GM23338 (cell line): ENCODE results near the gene PDF. TPM values are rescaled to one million over a fixed set of nuclear protein-coding genes. Genes with fewer than 3 reads are reported as not detected.

Experiments used
- ATAC-seq: fragments of 200-7000 bp; cut with Tn5 transposase; 3 replicates; pipeline ENCODE4 v1.9.1; 2020
- DNase-seq: peaks from one replicate; pipeline ENCODE4 v3.0.0-alpha.2; 2015; ENCODE audit warnings: low spot score
- H2AFZ ChIP-seq: fragments of 200-600 bp; sonication (generic); 2 replicates; pipeline ENCODE4 v1.8.0; 2016; ENCODE audit warnings: antibody characterized with exemption, mild to moderate bottlenecking, moderate library complexity
- H3F3A ChIP-seq: fragments of 200-600 bp; sonication (generic); replicated peaks from 2 replicates; pipeline ENCODE4 v1.8.0; 2017; ENCODE audit warnings: antibody characterized with exemption, mixed run types, low read depth
- H3K27ac ChIP-seq: fragments of 200-600 bp; sonication (generic); 2 replicates; pipeline ENCODE4 v1.6.1; 2016; ENCODE audit warnings: low read depth
- H3K27me3 ChIP-seq: fragments of 200-600 bp; sonication (generic); 2 replicates; pipeline ENCODE4 v1.8.0; 2016; ENCODE audit warnings: mild to moderate bottlenecking, mixed run types, moderate library complexity; ENCODE audit not compliant: insufficient read depth
- H3K36me3 ChIP-seq: fragments of 200-600 bp; sonication (generic); 2 replicates; pipeline ENCODE4 v1.8.0; 2016; ENCODE audit warnings: mild to moderate bottlenecking; ENCODE audit not compliant: insufficient read depth
- H3K4me1 ChIP-seq: fragments of 200-600 bp; sonication (generic); 2 replicates; pipeline ENCODE4 v1.8.0; 2016; ENCODE audit warnings: mild to moderate bottlenecking, moderate library complexity; ENCODE audit not compliant: insufficient read depth
- H3K4me2 ChIP-seq: fragments of 200-600 bp; sonication (generic); 2 replicates; pipeline ENCODE4 v1.7.1; 2017; ENCODE audit warnings: mixed run types
- H3K4me3 ChIP-seq: fragments of 200-600 bp; sonication (generic); 2 replicates; pipeline ENCODE4 v1.6.1; 2016; ENCODE audit warnings: mixed run types
- H3K79me2 ChIP-seq: fragments of 200-600 bp; sonication (generic); replicated peaks from 2 replicates; pipeline ENCODE4 v1.8.0; 2017; ENCODE audit warnings: mild to moderate bottlenecking; ENCODE audit not compliant: insufficient read depth
- H3K9me2 ChIP-seq: fragments of 200-600 bp; sonication (generic); 2 replicates; pipeline ENCODE4 v1.8.0; 2017; ENCODE audit not compliant: insufficient read depth
- H4K20me1 ChIP-seq: fragments of 200-600 bp; sonication (generic); replicated peaks from 2 replicates; pipeline ENCODE4 v1.8.0; 2017; ENCODE audit warnings: mild to moderate bottlenecking; ENCODE audit not compliant: insufficient read depth
- H3K27ac Mint-ChIP-seq: 2 replicates; pipeline ENCODE4 v1.8.0; 2020; ENCODE audit warnings: inconsistent platforms, mild to moderate bottlenecking, moderate library complexity, mixed read lengths
- H3K27me3 Mint-ChIP-seq: 3 replicates; pipeline ENCODE4 v1.8.0; 2022; ENCODE audit warnings: low read depth, mild to moderate bottlenecking, moderate library complexity, mixed read lengths, inconsistent platforms; ENCODE audit not compliant: insufficient read depth, poor library complexity
- H3K36me3 Mint-ChIP-seq: 3 replicates; pipeline ENCODE4 v1.8.0; 2021; ENCODE audit warnings: low read depth, mild to moderate bottlenecking, inconsistent platforms, moderate library complexity, mixed read lengths
- H3K4me1 Mint-ChIP-seq: 3 replicates; pipeline ENCODE4 v1.8.0; 2020; ENCODE audit warnings: mild to moderate bottlenecking, inconsistent platforms, mixed read lengths
- H3K4me3 Mint-ChIP-seq: 3 replicates; pipeline ENCODE4 v1.8.0; 2021; ENCODE audit warnings: moderate library complexity, mild to moderate bottlenecking, inconsistent platforms, mixed read lengths
- H3K9me3 Mint-ChIP-seq: 3 replicates; pipeline ENCODE4 v1.8.0; 2020; ENCODE audit warnings: moderate library complexity, mild to moderate bottlenecking, inconsistent platforms, mixed read lengths
- CREB1 ChIP-seq: fragments of 250-450 bp; sonication (Bioruptor Pico); IDR thresholded peaks from 2 replicates; pipeline ENCODE4 v1.5.0; 2020; ENCODE audit warnings: low read depth, mild to moderate bottlenecking, moderate library complexity
- EZH2 ChIP-seq: fragments of 200-600 bp; sonication (generic); IDR thresholded peaks from one replicate; pipeline ENCODE4 v1.8.0; 2017; ENCODE audit warnings: antibody characterized with exemption, mild to moderate bottlenecking, low read depth; ENCODE audit not compliant: unreplicated experiment
- EZH2phosphoT487 ChIP-seq: fragments of 200-600 bp; sonication (generic); IDR thresholded peaks from one replicate; pipeline ENCODE4 v1.8.1; 2018; ENCODE audit warnings: antibody characterized with exemption; ENCODE audit not compliant: unreplicated experiment
- POLR2AphosphoS5 ChIP-seq: IDR thresholded peaks from 2 replicates; pipeline ENCODE4 v1.6.1; 2016; ENCODE audit warnings: antibody characterized with exemption, low read depth
- STAT1 ChIP-seq: IDR thresholded peaks from one replicate; pipeline ENCODE4 v1.6.1; 2016; ENCODE audit warnings: antibody characterized with exemption; ENCODE audit not compliant: unreplicated experiment
- ZNF114 ChIP-seq: fragments of 250-450 bp; sonication (Bioruptor Pico); IDR thresholded peaks from 2 replicates; pipeline ENCODE4 v1.5.0; 2020; ENCODE audit warnings: mild to moderate bottlenecking, moderate library complexity
- ZNF331 ChIP-seq: fragments of 250-450 bp; sonication (Bioruptor Pico); IDR thresholded peaks from 2 replicates; pipeline ENCODE4 v1.5.0; 2020; ENCODE audit warnings: low read depth, mild to moderate bottlenecking, moderate library complexity
- polyA plus RNA-seq: library from polyadenylated mRNA; unstranded; fragments of >200 nt; fragmentation: Nextera tagmentation; extraction: Ambion mirVana; gene quantifications from 2 replicates; pipeline ENCODE4 v1.2.1, GENCODE V29; 2016
- total RNA-seq: library from RNA; depleted of rRNA; stranded (reverse); fragments of >200 nt; shearing (Covaris generic); gene quantifications from 2 replicates; pipeline ENCODE4 v1.2.3, GENCODE V29; 2014
- TF ChIP-seq, protein P1 (sequence below): IDR thresholded peaks from 2 replicates; pipeline ENCODE4 v1.6.1; 2016; ENCODE audit warnings: antibody characterized with exemption
- TF ChIP-seq, protein P2 (sequence below), 2 experiments: fragments of 200-600 bp in 1 of 2; sonication (generic) in 1 of 2; conservative IDR thresholded peaks; 2 replicates each; pipeline versions ENCODE4 v1.5.1 to v1.6.1; 2016 to 2017; ENCODE audit warnings: antibody characterized with exemption in 2 of 2, low read depth in 2 of 2, mild to moderate bottlenecking in 2 of 2, moderate library complexity in 1 of 2
- TF ChIP-seq, protein P3 (sequence below): IDR thresholded peaks from one replicate; pipeline ENCODE4 v1.6.1; 2018; ENCODE audit warnings: antibody characterized with exemption; ENCODE audit not compliant: unreplicated experiment

The PDF gene
- total and polyA plus RNA-seq, 2 experiments from 2014 or later = 18.8 to 43.4 TPM

DNA sequence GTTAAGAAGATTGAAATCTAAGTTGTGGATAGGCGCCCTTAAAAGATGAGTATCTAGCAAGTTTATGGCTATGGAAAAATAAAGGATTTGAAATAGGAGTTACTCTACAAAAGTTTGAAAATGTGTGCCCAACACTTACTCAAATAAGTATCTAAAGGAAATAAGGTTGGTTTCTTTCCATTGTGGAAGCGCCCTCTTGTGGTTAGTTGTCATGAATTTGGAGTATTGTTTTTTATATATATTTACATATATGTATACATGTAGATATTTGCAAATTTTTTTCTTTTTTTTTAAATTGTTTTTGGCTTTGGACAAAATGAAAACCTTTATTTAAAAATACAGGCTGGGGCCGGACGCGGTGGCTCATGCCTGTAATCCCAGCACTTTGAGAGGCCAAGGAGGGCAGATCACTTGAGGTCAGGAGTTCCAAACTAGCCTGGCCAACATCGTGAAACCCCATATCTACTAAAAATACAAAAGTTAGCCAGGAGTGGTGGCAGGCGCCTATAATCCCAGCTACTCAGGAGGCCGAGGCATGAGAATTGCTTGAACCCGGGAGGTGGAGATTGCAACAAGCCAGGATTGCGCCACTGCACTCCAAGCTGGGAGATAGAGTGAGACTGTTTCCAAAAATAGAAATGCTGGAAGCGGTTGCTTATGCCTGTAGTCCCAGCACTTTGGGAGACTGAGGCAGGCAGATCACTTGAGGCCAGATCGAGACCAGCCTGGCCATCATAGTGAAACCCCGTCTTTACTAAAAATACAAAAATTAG lies 43.3 kb downstream of the PDF start:
- peak; percentile 76 for DNase-seq
- TF ChIP-seq STAT1 (no peak), EZH2 (no peak), EZH2phosphoT487 (no peak), CREB1 (CRISPR knock-in tag) (no peak)
- TF ChIP-seq, protein P1, sequence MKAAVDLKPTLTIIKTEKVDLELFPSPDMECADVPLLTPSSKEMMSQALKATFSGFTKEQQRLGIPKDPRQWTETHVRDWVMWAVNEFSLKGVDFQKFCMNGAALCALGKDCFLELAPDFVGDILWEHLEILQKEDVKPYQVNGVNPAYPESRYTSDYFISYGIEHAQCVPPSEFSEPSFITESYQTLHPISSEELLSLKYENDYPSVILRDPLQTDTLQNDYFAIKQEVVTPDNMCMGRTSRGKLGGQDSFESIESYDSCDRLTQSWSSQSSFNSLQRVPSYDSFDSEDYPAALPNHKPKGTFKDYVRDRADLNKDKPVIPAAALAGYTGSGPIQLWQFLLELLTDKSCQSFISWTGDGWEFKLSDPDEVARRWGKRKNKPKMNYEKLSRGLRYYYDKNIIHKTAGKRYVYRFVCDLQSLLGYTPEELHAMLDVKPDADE = no peak
- TF ChIP-seq, protein P2, sequence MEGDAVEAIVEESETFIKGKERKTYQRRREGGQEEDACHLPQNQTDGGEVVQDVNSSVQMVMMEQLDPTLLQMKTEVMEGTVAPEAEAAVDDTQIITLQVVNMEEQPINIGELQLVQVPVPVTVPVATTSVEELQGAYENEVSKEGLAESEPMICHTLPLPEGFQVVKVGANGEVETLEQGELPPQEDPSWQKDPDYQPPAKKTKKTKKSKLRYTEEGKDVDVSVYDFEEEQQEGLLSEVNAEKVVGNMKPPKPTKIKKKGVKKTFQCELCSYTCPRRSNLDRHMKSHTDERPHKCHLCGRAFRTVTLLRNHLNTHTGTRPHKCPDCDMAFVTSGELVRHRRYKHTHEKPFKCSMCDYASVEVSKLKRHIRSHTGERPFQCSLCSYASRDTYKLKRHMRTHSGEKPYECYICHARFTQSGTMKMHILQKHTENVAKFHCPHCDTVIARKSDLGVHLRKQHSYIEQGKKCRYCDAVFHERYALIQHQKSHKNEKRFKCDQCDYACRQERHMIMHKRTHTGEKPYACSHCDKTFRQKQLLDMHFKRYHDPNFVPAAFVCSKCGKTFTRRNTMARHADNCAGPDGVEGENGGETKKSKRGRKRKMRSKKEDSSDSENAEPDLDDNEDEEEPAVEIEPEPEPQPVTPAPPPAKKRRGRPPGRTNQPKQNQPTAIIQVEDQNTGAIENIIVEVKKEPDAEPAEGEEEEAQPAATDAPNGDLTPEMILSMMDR (conservative IDR thresholded peaks at IDR 0.05; ENCODE audit: low read depth in 2 of 2) = peak; percentile 51 to 70; a peak in 3 of 4 replicates
- H3K27me3 Mint-ChIP-seq = peaks cover 2% of the 10 kb centered on the region

DNA sequence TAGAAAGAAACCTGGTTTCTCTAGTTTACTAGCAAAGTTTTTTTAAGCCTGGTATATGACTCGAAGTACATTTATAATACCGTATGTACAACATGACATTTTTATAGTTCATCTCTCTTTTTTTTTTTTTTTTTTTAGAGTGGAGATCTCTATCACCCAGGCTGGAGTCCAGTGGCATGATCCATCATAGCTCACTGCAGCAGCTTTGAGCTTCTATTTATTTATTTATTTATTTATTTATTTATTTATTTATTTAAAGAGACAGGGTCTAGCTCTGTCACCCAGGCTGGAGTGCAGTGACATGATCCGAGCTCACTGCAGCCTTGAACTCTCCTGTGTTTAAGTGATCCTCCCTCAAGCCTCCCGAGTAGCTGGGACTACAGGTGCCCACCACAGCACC lies 45.1 kb downstream of the PDF start:
- Mint-ChIP-seq H3K36me3 (peaks cover 7% of the 10 kb centered on the region; the same call in 1 of the 3 replicates), H3K4me3 (no peak overlapping the region), H3K27me3 (peaks cover 2% of the 10 kb centered on the region), H3K27ac (no peak overlapping the region), H3K9me3 (no peaks in the 10 kb centered on the region), H3K4me1 (no peaks in the 10 kb centered on the region)
- no peaks in the 10 kb centered on the region for H3K4me1 ChIP-seq
- no peaks in the 10 kb centered on the region for H3K36me3 ChIP-seq
- H3K4me2 ChIP-seq = no peak overlapping the region
- no peak overlapping the region for H3K27ac ChIP-seq
- no peak overlapping the region for H2AFZ ChIP-seq
- 0 out of 2 replicates have a peak, but pooled peaks cover 8% of the 10 kb centered on the region for H3F3A ChIP-seq
- ATAC-seq = no peak
- no peaks in the 10 kb centered on the region for H3K9me2 ChIP-seq
- no peaks in the 10 kb centered on the region for H3K27me3 ChIP-seq
- no peak overlapping the region for H3K4me3 ChIP-seq
- H3K79me2 ChIP-seq = no peaks in the 10 kb centered on the region
- peaks cover 6% of the 10 kb centered on the region; the same call in 1 of the 2 replicates for H4K20me1 ChIP-seq
- DNase-seq = no peak
- TF ChIP-seq STAT1 = no peak
- TF ChIP-seq ZNF114 (CRISPR knock-in tag) = no peak
- TF ChIP-seq EZH2phosphoT487 = no peak
- TF ChIP-seq EZH2 = no peak
- TF ChIP-seq, protein P1 = no peak
- no peak for TF ChIP-seq POLR2AphosphoS5
- TF ChIP-seq ZNF331 = no peak
- TF ChIP-seq, protein P2 (conservative IDR thresholded peaks at IDR 0.05; ENCODE audit: low read depth in 2 of 2) = no peak
- TF ChIP-seq CREB1 (CRISPR knock-in tag) = no peak
- TF ChIP-seq, protein P3, sequence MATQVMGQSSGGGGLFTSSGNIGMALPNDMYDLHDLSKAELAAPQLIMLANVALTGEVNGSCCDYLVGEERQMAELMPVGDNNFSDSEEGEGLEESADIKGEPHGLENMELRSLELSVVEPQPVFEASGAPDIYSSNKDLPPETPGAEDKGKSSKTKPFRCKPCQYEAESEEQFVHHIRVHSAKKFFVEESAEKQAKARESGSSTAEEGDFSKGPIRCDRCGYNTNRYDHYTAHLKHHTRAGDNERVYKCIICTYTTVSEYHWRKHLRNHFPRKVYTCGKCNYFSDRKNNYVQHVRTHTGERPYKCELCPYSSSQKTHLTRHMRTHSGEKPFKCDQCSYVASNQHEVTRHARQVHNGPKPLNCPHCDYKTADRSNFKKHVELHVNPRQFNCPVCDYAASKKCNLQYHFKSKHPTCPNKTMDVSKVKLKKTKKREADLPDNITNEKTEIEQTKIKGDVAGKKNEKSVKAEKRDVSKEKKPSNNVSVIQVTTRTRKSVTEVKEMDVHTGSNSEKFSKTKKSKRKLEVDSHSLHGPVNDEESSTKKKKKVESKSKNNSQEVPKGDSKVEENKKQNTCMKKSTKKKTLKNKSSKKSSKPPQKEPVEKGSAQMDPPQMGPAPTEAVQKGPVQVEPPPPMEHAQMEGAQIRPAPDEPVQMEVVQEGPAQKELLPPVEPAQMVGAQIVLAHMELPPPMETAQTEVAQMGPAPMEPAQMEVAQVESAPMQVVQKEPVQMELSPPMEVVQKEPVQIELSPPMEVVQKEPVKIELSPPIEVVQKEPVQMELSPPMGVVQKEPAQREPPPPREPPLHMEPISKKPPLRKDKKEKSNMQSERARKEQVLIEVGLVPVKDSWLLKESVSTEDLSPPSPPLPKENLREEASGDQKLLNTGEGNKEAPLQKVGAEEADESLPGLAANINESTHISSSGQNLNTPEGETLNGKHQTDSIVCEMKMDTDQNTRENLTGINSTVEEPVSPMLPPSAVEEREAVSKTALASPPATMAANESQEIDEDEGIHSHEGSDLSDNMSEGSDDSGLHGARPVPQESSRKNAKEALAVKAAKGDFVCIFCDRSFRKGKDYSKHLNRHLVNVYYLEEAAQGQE = no peak

More for the DNA sequence above, 43.3 kb downstream of the PDF start:
- no peaks in the 10 kb centered on the region for H3K9me3 Mint-ChIP-seq
- no peaks in the 10 kb centered on the region for H3K4me1 Mint-ChIP-seq
- Histone ChIP-seq H3K9me2 (no peaks in the 10 kb centered on the region), H2AFZ (no peak overlapping the region), H3K4me3 (no peak overlapping the region), H3K79me2 (no peaks in the 10 kb centered on the region), H3K4me2 (no peak overlapping the region), H3K27me3 (no peaks in the 10 kb centered on the region), H3K27ac (0 out of 2 replicates have a peak overlapping the region, but pooled peaks have one; percentile 78), H3K4me1 (no peaks in the 10 kb centered on the region), H3F3A (0 out of 2 replicates have a peak, but pooled peaks cover 8% of the 10 kb centered on the region), H4K20me1 (peaks cover 6% of the 10 kb centered on the region; the same call in 1 of the 2 replicates), H3K36me3 (no peaks in the 10 kb centered on the region)
- ATAC-seq = no peak
- H3K36me3 Mint-ChIP-seq = no peaks in the 10 kb centered on the region
- no peak overlapping the region for H3K4me3 Mint-ChIP-seq
- no peak overlapping the region for H3K27ac Mint-ChIP-seq
